ENCODE data around the gene SLC24A2.

The SLC24A2 gene

GRCh38 chr9:19759066-19759465 is 29.8 kb downstream of the SLC24A2 start:
- DNase-seq (ENCODE audit: low read depth, low spot score): no peak

- DNase-seq (ENCODE audit: low read depth, low spot score): no peak
These were observed 31.1 kb downstream of the SLC24A2 start for GRCh38 chr9:19757745-19758144.

- no peak for DNase-seq (ENCODE audit: low read depth, low spot score)
These were observed 33.9 kb downstream of the SLC24A2 start for GRCh38 chr9:19754921-19755320.

- DNase-seq (ENCODE audit: low read depth, low spot score): peak; percentile 9
These were observed 40.3 kb downstream of the SLC24A2 start for GRCh38 chr9:19748278-19749126.

- no peak for DNase-seq (ENCODE audit: low read depth, low spot score)
These were observed 42.6 kb downstream of the SLC24A2 start for GRCh38 chr9:19746223-19746622.

- no peak for DNase-seq (ENCODE audit: low read depth, low spot score)
These were observed 47.7 kb downstream of the SLC24A2 start for GRCh38 chr9:19741178-19741577.

Data from iPS DF 19.7 (cell line).